Stimulated activated CD8-positive, alpha-beta memory T cell treated with anti-CD3 and anti-CD28 coated beads, Interleukin-15, amount 100 ng/mL, for 4 hours (primary cell): ENCODE data around the gene FAM227A.
A peak's percentile ranks its signal among the peaks of the same experiment; 100 is the strongest.
"Not testable (repeated sequence)": the region's sequence is repeated elsewhere in the genome, so short reads cannot be mapped to it uniquely, and the experiment has no call there.

Experiments used
- DNase-seq, 2 donors: peaks; one replicate each; pipeline ENCODE4 v3.0.0-alpha.2; 2020; ENCODE audit warnings: low read depth in 2 of 2

FAM227A gene

DNA sequence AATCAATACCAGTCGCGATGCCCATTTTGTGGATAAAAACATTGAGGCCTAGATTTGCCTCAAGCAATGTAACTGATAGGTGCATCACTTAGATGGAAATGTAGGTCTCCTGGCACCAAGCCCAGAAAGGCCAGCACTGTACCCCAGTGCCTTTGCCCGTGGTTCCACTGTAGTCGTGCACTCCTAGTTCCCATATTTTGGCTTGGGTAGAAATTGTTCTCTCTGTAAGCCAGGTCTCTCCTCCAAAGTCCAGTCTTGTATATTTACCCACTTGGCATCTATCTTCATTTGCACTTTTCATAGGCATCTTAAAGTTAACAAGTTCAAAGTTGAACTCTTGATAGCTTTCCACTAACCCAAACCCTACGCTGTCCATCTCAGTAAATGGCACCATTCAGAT is 44.6 kb downstream of the FAM227A start:
- no peak for DNase-seq

DNA sequence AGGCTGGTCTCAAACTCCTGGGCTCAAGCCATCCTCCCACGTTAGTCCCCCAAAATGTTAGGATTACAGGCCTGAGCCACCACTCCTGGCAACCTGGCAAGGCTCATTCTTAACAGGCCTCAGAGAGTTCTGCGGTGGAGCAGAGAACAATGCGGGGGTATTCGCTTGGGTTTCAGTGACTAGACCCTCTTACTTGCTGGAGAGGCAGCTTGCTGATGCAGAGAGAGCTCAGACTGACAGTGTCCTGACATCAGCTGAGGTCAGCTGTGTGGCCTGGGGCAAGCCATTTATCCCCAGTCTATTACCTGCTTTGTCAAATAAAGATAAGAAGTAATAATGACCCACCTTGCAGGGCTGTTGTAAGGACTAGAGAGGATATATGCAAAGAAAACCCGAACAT is 46.0 kb downstream of the FAM227A start:
- no peak for DNase-seq

- DNase-seq, result no peak
Observed at GRCh38 chr22:38608992-38609750, 47.0 kb downstream of the FAM227A start.

GRCh38 chr22:38607680-38608079 is 48.5 kb downstream of the FAM227A start:
- no peak for DNase-seq

- DNase-seq, result no peak
Observed at GRCh38 chr22:38602166-38602565, 54.0 kb downstream of the FAM227A start.

GRCh38 chr22:38601221-38601764 is 54.9 kb downstream of the FAM227A start:
- DNase-seq, result no peak

DNA sequence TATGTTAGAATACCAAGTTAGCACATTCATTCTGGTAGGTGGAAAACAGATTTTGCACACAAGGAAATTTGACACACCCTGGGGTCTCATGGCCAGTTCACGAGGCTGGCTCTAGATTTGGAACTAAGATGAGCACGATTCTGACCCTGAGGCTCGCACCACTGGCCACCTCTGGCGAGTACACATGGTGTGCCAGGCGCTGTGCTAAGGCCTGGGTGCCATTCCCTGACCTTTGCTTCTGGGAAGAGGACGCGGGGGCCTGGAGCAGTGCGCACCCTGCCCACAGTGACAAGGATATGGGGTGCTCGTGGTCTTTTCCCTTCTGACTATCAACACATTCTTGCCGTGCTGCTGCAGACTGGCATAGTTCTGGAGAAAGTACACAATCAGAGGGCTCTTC is 56.7 kb downstream of the FAM227A start:
- DNase-seq, result no peak

DNA sequence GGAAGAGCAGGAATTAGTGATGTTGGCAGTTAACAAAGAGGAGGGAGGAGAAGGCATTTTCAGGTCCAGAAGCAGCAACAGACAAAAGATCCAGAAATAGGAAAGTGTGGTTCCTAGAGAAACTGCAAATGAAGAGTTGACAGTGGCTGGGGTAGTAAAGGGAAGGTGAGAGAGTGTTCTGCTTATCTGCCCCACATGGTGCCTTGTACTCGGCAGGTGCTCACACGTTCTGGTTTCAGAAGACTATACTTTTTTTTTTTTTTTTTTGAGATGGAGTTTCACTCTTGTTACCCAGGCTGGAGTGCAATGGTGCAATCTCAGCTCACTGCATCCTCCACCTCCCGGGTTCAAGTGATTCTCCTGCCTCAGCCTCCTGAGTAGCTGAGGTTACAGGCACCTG is 73.3 kb downstream of the FAM227A start:
- DNase-seq, result not testable (repeated sequence)

DNA sequence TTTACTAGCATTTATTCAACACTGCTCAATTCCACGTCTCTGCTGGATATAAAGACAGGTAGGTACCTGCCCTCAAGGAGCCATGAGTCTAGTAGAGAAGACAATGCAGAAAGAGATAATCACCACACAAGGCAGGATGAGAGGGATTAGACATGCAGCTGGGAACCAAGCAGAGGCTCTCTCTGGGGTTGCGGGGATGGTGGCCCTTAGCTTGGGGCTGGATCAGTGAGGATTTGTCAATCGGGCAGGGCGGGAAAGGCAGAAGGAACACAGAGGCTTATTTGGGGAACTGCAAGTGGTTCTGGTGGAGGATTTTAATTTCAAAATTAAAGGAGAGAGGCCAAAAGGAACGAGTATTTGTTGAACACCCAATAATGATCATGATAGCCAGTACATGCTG is 77.7 kb downstream of the FAM227A start:
- no peak for DNase-seq

GRCh38 chr22:38572065-38572464 is 84.1 kb downstream of the FAM227A start:
- no peak for DNase-seq

- DNase-seq, result peak in 1 of 2 donors; percentile 1
Observed at GRCh38 chr22:38570779-38571364, 85.3 kb downstream of the FAM227A start.

DNA sequence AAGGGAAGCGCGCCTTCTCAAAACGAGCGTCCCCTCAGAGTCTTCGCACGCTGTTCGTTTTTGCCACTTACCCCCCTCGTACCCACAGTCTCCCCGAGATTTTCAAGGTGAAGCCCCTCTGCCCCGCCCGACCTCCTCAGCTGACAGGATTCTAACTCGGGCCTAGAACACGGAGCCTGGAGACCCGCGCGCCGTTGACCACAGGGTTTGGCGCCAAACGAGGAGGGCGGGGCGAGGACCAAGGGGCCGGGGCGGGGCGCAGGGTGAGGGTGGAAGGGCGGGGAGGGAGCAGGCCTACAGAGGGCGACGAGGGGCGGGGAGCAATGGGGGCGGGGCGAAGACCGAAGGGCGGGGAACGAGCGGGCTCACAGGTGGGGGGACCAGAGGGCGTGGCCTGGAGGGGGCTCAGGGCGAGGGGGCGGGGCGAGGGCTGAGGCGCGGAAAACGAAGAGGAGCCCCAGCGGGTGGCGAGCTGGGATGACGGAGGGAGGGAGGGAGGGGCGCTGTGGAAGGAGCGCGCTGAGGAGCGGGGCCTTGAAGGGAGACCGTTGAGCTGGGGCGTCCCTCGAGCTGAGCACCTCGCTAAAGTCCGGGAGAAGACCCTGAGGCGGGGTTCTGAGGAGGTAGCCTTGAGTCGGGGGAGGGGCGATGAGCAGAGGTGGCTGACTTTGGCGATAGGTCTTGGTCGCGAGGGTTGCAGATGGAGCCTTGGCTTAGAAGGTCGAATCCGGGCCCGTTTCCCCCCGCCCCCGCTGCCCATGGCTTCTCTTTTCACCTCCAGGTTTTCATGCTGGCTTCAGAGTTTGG is 86.0 kb downstream of the FAM227A start, which contains the start of gene DMC1:
TSS of gene DMC1 (minus strand) at position 212 of the 807 bp plus-strand sequence. CDS start 1,927 bp downstream, outside the sequence.
- peak; percentile 91 to 92 for DNase-seq

DNA sequence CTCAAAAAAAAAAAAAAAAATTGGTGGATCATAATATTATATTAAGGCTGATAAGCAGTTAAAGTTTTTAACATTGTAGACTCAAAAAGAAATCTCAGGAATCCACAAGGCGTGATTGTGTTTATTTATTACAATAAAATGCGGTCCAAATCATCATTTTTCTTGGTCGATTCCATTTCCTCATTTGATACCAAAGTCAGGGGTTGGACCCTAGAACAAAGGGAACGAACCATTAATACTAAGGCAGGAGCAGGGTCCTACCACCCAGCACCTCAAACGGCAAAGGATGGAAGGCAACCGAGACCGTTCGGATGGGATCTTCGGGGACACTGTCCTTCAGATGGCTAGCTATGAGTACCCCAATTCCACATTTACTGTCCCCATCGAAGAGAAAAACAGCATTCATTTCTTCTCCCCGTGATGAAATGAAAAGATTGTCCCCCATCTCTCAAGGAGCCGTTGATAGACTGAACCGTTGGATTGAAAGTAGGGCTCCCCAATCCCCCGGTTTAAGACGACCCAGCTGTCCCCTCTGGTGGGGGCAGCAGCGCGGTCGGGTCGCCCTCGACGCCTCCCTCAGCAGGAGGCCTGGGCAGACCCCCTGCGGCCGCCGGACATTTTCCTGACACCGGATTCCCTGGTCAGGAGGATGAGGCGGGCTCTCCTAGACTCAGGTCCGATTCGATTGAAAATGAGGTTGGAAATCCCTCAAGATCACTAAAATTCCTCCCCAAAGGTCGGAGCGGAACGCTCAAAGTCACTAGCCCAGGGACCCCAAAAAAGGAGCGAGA is 86.8 kb downstream of the FAM227A start:
- no peak for DNase-seq

GRCh38 chr22:38567531-38568285 is 88.5 kb downstream of the FAM227A start:
- DNase-seq, result no peak

DNA sequence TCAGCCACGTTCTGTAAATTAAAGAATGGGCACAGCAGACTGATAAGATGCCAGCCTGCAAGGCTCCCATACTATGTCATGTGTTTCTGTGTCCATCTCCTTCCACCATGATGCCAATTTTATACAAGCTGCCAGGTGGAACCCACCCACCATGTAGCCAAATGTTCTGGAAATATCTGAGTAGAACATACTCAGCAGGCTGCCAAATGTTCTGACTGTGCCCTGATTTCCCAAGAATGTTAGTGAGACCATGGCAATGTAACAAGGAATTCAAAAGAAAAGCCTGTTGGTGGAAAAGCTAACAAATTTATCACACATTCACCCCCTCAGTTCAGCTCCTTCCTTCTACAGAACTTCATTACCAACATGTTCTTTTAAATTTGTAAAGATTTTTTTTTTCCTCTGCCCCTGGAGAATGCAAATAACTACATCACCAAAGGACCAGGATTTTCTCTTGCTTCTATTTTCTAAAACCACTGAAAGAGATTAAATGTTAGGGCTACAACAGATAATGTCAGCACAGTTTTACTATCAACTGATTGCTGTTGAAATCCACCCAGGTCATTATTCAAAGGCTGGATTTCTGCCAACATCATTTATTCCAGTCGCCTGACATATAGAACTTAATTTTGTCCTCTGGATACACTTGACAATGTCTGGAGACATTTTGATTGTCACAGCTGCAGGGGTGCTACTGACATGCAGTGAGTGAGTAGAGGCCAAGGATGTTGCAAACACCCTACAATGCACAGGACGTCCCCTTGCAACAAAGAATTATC is 89.3 kb downstream of the FAM227A start:
- no peak for DNase-seq

- DNase-seq, result no peak
Observed at GRCh38 chr22:38565441-38565840, 90.8 kb downstream of the FAM227A start.

DNA sequence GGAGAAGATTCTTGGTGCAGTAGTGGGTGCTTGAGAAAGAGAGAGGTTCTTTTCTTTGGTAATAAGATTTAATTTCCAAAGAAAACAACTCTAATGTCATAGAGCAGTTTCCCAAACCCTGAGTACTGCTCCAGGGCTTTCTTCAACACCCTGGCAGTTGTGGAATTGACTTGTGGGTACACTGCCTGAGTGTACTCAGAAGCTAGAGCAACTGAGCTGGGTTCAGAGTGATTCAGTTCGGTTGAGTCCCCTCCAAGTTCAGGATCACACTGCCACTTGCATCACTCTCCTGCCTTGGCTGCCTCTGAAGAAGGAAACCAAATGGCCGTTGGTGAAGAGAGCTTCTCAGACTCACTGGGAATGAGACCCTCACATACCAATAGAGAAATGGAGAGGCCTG is 91.5 kb downstream of the FAM227A start:
- DNase-seq, result no peak

DNA sequence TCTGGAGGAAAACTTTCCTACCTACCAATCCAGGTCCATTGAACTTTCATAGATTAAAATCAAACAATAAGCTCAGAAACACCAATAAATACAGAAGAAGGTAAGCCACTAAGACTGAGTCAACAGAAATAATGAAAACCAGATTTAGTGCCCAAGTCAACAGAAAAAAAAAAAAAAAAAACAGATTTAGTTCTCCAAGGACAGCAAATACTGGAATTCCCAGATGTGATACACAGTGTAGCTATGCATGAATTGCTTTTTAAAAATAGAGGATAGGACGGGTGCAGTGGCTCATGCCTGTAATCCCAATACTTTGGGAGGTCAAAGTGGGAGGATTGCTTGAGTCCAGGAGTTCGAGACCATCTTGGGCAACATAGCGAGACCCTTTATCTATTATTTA is 101.9 kb downstream of the FAM227A start:
- DNase-seq, result no peak

DNA sequence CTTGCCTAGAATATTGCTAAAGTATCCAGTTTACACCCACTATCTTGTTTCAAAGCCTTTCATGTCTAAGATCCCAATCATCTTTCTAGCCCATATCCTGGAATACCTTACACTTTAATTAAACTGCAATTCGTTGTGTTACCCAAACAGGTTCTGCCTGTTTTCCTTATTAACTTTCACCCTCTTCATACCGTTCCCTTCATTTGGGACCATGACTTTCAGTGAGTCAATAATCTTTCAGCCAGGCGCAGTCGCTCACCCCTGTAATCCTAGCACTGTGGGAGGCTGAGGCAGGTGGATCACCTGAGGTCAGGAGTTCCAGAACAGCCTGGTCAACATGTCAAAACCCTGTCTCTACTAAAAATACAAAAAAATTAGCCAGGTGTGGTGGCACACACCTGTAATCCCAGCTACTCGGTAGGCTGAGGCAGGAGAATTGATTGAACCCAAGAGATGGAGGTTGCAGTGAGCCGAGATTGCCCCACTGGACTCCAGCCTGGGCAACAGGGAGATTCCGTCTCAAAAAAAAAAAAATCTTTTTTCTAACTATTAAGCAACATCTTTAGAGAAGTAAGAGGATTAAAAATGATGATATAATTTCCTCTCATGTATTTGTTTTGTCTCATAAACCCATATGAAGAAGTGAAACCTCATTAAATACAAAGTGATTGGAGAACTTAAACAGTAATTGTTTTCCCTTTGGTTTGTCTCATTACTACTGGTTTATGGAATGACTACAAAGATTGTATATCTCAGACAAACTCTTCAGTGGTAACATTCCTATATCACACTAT is 106.9 kb downstream of the FAM227A start:
- no peak for DNase-seq
